8988T (cell line): ENCODE measurements around the gene TRPC6.

Experiments used
- DNase-seq: peaks from one replicate; pipeline ENCODE4 v3.0.0; 2011

The TRPC6 gene

DNA sequence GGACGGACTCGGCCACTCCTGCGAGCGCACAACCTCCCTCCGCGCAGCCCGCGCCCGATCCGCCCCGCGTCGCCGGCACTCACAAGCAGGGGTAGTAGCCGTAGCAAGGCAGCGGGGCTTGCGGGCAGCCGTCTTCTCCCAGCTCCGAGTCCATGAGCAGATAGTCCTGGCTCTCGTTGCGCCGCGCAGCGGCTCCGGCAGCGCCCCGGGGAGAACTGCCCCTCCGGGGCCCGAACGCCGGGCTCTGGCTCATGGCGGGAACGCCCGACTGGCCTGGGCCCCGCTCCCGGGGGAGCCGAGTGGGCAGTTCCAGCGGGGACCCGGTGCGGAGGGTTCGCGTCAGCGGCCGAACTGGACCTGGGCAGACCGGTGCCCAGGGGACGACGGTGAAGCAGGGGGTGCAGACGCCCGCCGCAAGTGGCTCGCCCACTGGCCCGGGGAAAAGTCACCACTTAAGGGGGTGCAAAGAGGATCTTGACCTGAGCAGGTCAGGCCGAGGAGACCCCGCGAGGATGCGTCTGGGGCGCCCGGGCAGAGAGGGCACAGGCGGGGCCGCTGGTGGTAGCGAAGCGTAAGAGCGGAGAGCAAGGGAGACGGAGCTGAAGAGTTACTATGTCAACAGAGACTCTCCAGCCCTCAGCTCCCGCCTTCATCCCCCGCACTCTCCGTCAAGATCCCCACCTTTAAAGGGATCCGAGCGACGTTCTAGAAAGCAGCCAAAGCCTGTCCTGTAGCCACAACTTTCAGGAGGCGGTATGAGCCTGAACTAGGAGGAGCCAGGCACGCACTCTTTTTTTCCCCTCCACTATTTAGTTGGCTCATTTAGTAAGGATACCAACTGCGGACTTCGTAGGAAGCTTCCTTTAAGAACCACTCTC, at the start of gene TRPC6:
Gene TRPC6, minus strand, starts transcription at position 757 of the 878 bp plus-strand sequence. Its CDS starts 504 bp downstream, at position 253.
- no peak for DNase-seq

DNA sequence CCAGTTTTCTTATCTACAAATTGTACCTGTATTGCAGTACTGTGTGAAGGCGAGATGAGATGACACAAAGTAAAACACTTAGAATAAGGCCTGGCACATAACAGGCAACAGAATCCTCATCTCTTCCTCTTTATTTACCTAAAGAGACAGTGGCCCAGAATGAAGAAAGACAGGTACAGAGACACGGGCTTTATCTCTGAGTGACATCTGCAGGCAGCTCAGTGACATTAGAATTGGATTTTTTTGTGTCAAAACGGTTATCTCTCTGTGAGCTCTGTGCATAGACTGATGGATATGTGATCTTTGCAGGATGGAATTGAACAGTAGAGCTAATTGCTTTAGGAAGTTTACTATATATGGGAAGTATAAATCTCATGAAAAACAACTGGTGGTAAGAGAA, 36.2 kb upstream of the TRPC6 start:
- no peak for DNase-seq

DNA sequence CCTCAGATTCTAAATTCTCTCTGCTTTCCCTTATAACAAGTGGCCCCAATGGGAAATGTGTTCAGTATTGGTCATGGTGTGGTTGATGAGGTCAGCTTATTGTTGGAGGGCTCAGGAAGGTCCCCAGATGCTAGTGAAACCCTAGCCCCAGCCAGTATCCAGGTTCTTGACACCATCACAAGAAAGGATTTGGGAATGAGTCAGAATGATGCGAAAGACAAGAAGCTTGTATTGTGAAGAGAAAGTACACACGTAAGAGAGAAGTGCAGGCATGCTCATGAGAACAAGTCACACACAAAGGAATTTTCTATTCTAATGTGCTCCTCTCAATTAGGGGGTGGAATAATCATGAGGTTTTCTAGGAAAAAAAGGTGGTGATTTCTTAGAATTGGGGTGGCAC, 34.9 kb upstream of the TRPC6 start:
- no peak for DNase-seq

DNA sequence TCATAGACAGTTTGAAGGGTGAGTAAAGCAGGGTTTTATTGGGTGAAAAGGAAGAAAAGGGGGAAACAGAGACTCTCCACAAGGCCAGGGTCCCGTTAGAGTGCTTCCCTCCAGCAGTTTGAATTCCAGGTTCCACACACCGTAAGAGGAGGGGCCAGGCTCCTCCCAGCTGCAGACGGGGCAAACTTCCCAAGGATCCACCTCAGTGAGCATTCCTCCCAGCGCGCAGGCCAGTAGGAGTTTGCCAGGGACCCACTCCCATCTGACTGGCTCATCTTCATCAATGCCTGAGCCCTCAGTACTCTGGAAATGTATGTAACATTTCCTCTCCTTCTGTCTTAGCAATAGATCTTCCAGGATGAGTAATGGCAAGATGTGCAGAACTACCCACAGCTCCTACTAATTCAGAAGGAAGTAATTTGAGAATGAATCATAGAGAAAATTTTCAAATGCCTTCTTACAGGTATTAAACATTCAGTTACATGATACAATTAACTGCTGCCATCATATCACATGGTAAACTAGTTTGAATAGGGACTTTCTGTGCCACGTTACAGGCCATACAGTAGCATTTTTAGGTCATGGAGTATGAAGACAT, 34.0 kb upstream of the TRPC6 start:
- DNase-seq = no peak

DNA sequence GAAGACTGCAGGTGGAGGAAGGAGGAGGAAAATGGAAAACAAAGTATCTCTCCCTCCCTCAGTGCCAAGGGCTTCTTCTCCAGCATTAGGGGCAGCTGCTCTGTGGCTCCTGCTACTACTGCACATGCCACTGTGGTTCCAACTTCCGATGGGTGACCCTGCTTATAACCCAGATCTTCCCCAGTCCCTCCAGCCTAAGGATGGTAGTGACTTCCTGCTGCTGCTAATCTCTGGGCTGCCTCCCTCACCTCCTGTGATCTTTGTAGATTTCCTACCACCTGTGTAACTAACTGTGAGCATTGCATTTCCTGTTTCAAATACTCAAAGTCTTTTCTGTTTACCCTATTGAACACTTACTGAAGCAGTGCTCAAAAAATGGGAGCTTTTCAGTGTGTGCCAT, 28.7 kb upstream of the TRPC6 start:
- no peak for DNase-seq

DNA sequence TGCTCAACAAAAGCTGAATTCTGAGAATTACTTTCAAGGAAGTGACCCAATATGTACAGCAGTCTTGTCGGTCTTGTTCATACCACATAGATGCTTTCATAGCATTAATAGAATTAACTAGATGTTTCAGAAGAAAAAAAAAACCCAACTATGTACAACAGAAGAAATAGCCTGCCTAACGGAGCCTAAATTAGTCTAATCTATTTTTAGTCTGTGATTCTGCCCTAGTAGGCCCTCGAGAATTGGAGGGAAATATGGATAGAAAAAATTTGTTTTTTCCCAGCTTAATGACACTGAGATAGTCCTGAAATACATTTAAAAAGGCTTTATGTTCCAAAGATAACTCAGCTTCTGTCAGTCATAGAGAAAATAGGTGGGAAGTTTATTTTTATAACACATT, 17.1 kb upstream of the TRPC6 start:
- DNase-seq = no peak

DNA sequence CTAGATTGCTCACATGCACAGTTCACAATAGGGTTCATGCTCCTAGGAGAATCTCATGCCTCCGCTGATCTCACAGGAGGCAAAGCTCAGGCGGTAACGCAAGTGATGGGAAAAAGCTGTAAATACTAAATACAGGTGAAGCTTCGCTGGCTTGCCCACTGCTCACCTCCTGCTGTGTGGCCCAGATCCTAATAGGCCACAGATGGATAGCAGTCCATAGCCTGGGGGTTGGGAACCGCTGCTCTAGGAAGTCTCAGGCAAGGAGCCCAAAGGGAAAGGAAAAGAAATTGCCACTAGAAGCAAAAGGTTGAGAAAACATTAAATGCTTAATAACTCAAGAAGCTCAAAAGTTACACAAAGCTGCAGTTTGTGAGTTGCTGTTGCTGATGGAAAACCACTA, 3.2 kb upstream of the TRPC6 start:
- no peak for DNase-seq

DNA sequence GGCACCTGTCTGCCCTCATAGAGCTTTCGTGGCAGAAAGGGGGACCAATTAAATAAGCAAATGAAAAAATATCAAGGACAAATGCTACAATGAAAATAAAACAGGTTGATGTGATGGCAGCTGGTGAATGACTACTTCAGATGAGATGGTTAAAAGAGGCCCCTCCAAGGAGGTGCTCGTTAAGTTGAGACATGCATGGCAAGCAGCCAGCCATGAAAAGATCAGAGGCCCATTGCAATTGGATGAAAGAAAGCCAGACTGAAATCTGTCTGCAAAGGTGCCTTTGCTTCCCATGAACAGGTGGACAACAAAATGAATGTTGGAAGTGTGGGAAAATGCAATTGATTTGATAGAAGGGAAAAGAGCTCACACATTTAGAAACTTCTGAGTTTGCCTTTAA, 848 bp upstream of the TRPC6 start:
- DNase-seq = no peak

DNA sequence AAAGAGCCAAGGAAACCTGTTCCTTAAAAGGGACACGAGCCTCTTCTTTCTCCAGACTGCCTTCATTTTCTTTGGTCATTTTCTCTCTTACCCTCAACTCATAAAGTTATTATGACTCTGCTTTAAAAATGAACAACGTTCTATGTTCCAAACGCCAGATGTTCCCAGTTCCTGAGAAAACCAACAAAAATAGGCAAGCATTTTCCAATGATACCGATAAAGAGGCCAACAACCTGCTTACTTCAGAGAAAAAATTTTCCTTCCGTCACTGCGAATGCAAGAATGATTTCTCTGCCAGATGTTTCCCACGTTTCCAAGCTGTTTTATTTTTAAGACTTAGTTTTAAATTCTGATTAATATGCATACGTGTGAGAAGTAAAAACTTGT, 315 bp upstream of the TRPC6 start:
- no peak for DNase-seq

DNA sequence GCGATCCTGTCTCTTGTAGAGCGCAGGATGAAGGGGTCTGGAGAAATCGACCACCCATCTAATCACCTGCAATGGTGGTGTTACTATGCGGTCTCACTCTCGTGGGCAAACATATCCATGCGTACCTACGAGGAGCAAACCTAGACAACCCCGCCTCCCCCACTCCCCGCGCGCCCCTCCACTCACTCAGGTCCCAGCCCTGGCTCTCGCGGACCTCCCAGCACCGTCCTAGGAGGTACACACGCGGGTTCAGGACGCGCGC, 887 bp downstream of the TRPC6 start:
- DNase-seq = no peak

DNA sequence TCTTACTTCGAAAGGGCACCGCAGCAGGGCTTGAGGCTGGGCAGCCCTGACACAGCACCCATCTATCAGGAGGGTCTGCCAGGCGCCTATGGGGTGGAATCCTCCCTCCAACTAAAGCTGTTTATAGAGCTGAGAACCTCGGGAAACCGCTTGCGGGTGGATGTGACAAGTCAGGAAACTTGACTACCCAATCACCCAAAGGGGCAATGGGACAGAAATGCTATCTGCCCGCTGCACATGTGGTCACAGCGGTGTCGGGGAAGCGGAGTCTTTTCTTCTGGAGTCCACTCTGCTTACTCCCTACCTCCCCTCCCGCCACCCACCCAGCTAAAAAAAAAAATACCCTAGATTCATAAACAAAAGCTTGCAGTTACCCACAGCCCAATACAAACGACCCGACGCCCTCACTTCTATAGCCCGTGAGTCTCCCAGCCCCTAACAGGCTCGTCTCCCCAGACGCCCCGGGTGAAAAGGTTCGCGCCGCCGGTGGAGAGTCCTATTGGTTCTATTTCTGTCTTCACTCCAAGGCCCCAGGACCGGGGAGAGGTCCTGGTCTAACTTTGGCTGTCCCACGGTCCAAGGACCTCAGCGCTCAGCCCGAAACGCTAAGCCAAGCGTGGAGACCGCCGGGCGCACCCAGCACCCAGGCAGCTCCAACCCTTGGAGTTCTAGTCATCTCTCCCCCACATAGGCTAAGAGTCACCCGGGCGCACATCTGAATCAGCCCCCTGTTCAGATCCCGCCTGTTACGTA, 1.4 kb downstream of the TRPC6 start:
- no peak for DNase-seq

DNA sequence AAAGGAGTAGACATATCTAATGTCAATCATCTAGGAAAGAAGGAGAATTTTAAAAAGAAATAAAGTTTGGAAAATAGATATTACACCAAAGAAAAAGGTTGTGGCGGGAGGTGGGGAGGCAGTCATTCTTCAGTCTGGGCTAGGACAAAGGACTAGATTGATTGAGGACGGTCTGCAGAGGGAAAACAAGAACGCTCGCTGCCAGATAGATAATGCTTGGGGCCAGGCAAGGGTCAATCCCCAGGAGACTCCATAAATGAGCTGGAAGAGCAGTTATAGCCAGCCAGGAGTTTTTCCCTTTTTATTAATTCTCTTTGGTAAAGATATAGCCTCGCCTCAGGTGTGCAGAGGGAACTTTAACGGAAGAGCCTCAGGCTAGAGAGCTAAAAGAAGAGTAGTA, 6.3 kb downstream of the TRPC6 start:
- no peak for DNase-seq

DNA sequence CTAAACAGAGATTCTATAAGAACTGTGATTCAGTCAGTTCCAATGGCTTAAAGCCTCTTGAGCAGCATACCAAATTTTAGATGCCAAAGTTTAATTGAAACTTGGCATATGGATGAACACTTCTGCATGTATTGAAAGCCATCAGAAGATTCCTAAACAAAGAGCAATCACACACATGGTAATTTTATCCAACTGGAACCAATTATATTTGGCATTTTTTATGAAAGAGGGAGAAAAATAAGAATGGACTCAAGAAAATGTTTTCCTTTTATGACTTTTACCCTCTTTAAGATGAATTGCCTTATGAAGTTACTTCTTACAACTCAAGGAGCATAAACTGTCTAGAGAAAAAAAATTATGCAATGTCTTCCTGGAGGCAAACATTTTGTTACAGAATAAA, 7.4 kb downstream of the TRPC6 start:
- DNase-seq = no peak

DNA sequence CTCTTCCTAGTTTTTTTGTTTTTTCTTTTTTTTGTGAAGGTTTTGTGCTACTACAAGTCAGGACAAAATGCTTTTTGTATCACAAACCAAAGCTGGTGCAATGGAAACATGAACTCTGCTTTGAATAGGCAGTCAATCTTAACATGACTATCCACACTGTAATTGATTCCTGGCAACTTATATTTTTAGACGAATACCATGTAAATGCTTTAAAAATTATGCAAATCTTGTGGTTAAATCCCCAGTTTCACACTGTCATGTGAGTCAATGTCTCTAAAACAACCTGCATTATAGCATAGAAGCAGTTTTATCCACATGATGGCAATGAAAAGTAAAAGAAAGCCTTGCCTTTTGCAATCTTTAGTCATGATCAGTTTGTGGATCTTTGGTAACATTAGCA, 8.9 kb downstream of the TRPC6 start:
- no peak for DNase-seq

DNA sequence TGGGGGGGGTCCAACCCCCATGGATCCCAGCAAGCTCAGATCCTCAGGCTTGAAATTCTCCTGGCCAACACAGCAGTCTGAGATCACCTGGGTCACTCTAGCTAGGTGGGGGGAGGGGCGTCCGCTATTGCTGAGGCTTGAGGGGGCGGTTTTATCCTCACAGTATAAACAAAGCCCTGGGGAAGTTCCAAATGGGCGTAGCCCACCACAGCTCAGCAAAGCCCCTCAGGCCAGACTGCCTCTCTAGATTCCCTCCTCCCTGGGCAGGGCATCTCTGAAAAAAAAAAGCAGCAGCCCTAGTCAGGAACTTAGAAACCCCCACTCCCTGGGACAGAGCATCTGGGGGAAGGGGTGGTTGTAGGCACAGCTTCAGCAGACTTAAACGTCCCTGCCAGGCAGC, 16.7 kb downstream of the TRPC6 start:
- no peak for DNase-seq

DNA sequence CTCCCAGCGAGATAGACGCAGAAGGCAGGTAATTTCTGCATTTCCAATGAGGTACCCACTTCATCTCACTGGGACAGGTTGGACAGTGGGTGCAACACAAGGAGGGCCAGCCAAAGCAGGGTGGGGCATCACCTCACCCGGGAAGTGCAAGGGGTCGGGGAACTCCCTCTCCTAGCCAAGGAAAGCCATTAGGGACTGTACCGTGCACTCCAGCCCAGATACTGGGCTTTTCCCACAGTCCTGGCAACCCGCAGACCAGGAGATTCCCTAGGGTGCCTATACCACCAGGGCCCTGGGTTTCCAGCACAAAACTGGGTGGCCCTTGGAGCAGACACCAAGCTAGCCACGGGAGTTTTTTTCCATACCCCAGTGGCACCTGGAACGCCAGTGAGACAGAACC, 17.2 kb downstream of the TRPC6 start:
- DNase-seq = no peak

DNA sequence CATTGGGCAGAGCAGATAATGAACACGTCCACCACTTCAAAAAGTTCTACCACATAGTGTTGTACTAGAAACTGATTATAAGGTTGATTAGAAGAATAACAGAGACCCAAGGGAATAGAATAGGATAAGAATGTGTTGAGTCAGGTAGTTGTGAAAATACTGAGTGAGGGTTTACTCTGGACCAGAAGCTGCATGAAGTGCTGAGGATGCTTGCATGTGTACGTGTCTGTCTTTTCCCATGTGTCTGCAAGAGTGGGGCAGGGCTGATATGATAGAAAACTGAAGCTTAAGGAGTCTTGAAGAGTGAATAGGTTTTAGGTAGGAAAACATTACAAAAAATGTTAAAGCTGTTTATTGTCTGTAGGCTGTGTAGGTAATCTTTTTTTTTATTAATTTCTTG, 20.6 kb downstream of the TRPC6 start:
- DNase-seq = no peak

DNA sequence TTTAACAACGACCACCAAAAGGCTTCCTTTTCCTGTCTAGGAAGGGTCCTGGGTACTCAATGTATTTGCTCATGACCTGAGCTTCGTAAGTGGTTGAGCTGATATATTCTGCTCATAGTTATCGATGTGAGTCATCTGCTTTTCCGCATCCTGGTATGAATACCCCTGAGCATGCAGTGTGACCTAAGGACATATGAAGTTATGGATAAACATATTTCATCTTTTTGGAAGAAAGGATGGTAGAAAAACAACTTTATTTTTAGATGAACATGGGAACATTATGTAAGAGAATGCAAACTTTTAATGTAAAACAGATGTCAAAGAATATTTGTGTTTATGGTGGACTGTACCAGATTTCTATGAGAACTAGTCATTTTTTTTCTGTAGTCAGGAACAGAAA, 28.4 kb downstream of the TRPC6 start:
- DNase-seq = no peak

DNA sequence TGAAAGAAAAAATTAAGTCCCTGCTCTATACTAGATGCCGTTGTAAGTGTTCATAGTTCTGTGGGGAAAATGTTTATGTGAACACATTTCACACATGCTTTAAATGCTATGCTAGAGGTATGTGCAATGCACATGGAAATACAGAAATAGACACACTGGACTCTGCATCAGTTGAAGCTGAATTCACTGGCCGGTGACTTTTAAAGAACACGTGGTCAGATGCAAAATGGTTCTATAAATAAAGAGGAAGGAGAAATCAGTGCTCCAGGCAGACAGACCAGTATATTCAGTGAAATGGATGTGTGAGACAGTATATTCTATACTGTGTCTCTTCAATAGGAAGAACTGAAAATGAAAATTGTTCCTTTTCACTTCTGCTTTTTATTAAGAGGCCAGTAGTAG, 29.9 kb downstream of the TRPC6 start:
- no peak for DNase-seq

DNA sequence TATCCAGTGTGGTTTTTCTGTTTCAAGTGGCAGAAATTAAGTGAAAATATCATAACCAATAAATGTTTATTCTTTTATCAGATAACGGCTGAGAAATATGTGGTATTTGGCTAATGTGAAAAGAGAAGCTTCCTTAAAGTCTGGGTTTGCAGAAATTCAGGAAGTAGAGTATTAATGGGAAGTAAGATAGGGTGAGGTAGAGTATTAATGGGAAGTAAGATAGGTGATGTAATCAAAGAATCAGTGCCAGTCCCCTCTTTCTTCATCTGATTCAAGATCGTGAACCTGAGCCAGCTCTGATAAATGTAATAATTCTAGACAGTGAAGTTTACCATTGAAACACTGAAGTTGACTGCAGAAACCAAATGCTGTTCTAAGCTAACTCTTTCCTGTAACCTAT, 30.9 kb downstream of the TRPC6 start:
- no peak for DNase-seq

DNA sequence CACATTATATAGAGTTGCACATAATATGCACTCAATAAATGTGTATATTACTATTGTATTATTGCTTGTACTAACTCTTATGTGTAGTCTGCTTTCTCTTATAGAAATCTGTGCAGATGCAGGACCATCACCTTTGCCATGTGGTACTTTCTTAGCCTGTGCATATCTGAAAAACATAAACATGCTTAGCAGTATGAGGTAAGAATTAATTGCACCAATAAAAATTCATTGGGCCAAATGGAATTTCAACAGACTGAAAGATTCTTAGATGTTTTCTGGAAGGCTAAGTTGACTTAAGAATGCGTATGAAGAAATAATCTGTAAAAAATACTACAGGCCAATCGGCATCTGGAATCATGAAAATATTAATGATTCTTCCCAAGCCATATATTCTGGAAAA, 55.3 kb downstream of the TRPC6 start:
- no peak for DNase-seq

DNA sequence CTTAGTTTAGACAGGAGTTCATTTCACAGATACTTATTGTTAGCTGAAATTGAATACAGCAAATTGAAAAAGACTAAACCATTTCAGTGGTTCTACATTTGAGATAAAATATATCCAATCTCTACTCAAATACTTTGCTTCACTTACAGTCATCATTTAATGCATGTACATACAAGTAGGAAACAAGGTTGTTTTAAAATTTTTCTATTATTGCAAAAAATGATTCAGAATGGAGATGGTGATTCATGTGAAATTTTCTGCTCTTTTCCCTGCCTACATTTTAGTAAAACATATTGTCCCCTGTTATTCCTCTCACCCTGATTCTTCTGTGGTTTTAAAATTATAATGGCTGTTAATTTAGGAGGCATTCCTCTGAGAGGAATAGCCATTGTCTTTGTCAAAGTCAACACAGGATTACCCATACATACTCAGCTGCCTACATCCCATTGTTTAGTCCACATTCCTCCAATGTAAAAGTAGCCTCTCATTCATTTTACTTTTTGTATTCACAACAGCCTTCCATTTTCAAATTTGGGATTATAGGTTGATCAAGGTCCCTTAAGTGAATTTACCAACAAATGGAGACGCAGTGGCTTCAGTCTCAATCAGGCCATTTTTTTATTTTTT, 60.1 kb downstream of the TRPC6 start:
- DNase-seq = no peak

DNA sequence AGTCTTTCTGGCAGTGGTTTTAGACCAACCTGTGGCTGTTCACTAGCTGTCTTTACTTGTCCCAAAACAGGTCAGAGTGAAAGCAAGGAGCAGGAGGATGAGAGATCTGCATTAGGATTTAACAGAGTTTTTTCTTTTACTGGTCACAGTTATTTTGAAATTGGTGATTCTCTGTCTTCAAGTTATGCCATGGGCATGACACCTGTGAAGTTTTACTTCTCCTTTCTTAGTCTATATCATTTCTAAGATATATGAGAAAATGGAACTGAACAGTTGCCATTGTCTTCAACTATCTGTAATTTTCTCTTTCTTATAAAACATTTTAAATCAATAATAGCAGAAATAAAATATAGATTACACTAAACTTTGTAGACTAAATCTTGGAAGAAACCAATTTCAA, 60.6 kb downstream of the TRPC6 start:
- DNase-seq = no peak

DNA sequence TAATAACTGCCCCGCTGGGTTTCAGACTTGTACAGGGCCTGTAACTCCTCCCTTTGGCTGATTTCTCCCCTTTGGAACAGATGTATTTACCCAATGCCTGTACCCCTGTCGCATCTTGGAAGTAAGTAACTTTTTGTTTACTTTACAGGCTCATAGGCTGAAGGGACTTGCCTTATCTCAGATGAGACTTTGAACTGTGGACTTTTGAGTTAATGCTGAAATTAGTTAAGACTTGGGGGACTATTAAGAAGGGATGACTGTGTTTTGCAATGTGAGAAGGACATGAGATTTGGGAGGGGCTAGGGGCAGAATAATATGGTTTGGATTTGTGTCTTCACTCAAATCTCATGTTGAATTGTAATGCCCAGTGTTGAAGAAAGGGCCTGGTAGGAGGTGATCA, 62.0 kb downstream of the TRPC6 start:
- no peak for DNase-seq
